Fibroblast of the conjunctiva (primary cell): Measurements from ENCODE around the gene GLRA3.

ENCODE experiments used
- DNase-seq: peaks from one replicate; pipeline ENCODE4 v3.0.0-alpha.2; 2010; ENCODE audit warnings: low read depth

Gene GLRA3

GRCh38 chr4:174595141-174595929 lies 233.7 kb downstream of the GLRA3 start:
- DNase-seq: no peak

- no peak for DNase-seq
These were observed 235.3 kb downstream of the GLRA3 start for GRCh38 chr4:174593701-174594100.

GRCh38 chr4:174592985-174593335 lies 236.1 kb downstream of the GLRA3 start:
- no peak for DNase-seq

- no peak for DNase-seq
These were observed 236.6 kb downstream of the GLRA3 start for GRCh38 chr4:174592256-174592984.

GRCh38 chr4:174591243-174592021 lies 237.6 kb downstream of the GLRA3 start:
- no peak for DNase-seq

- no peak for DNase-seq
These were observed 238.7 kb downstream of the GLRA3 start for GRCh38 chr4:174590336-174590735.
